ENCODE measurements around the gene FASN. TPM values are rescaled to one million over a fixed set of nuclear protein-coding genes. Genes with fewer than 3 reads are reported as not detected.

The FASN gene
- total and polyA plus RNA-seq, 2 of the 13 experiments (the other 11 are each of a cell fraction or from before 2014, with no cell fraction given) = 51.7 to 101 TPM

- TF ChIP-seq MTERF4 (CRISPR knock-in tag; IDR thresholded peaks at IDR 0.05) = 0 out of 2 replicates have a peak, but pooled peaks have one; percentile 4
- TF ChIP-seq TFAP4 (IDR thresholded peaks at IDR 0.05; ENCODE audit: borderline replicate concordance, low read depth) = peak; percentile 46; the same call in 1 of the 2 replicates
- TF ChIP-seq NFYB (CRISPR knock-in tag; IDR thresholded peaks at IDR 0.05) = peak; percentile 88
- TF ChIP-seq ZNF292 (CRISPR knock-in tag; IDR thresholded peaks at IDR 0.05; ENCODE audit: borderline replicate concordance, low read depth) = no peak
- peak; percentile 55; the same call in 1 of the 2 replicates for TF ChIP-seq IRF1 (CRISPR knock-in tag; IDR thresholded peaks at IDR 0.05; ENCODE audit: low read depth)
- peak; percentile 75; the same call in 1 of the 2 replicates for TF ChIP-seq JDP2 (CRISPR knock-in tag; IDR thresholded peaks at IDR 0.05; ENCODE audit: borderline replicate concordance)
- TF ChIP-seq CERS6 (CRISPR knock-in tag; IDR thresholded peaks at IDR 0.05) = no peak
These were observed at the start of gene FASN (continued) for GRCh38 chr17:82098169-82098938.

All from HepG2 (cell line).